Mucosa of descending colon (tissue), 3 donors: Measurements from ENCODE around the gene EXOC2. TPM values are rescaled to one million over a fixed set of nuclear protein-coding genes. Genes with fewer than 3 reads are reported as not detected.
A peak's percentile ranks its signal among the peaks of the same experiment; 100 is the strongest.

Experiments used
- ATAC-seq: fragments of 200-7000 bp; cut with Tn5 transposase; one replicate; pipeline ENCODE4 v1.9.1; 2020; ENCODE audit warnings: mild to moderate bottlenecking, moderate library complexity
- DNase-seq, 3 donors: peaks; one replicate each; pipeline ENCODE4 v3.0.0-alpha.2; 2020
- H3K36me3 ChIP-seq: fragments of 200-600 bp; one replicate; pipeline ENCODE4 v1.8.0; 2021; ENCODE audit warnings: low read depth, mild to moderate bottlenecking
- H3K4me1 ChIP-seq: fragments of 200-600 bp; one replicate; pipeline ENCODE4 v1.8.0; 2021; ENCODE audit warnings: low read depth, mild to moderate bottlenecking
- H3K4me3 ChIP-seq: fragments of 200-600 bp; one replicate; pipeline ENCODE4 v1.8.0; 2021; ENCODE audit warnings: mild to moderate bottlenecking
- H3K9me3 ChIP-seq: fragments of 200-600 bp; one replicate; pipeline ENCODE4 v1.8.0; 2021; ENCODE audit warnings: mild to moderate bottlenecking
- intact Hi-C, 2 donors: fragments of 100-400 bp; cut with DNase I in 1 of 2; cut with micrococcal nuclease in 1 of 2; formaldehyde crosslinking; loops; one replicate each; pipeline versions ENCODE4 v1.11.0 to v1.11.1; 2022; cut with DNase I, micrococcal nuclease
- total RNA-seq, 3 donors: library from RNA; stranded (reverse); fragmentation: NEBNext Ultra II Directional in 2 of 3; extraction: Animal tissue kit (Norgen Biotek cat#: 25700) in 2 of 3; gene quantifications; one replicate each; pipeline versions ENCODE4 v1.2.1 to v1.2.4, GENCODE V29; 2021 to 2023
- TF ChIP-seq, protein P1 (sequence below): fragments of 200-600 bp; IDR thresholded peaks from one replicate; pipeline ENCODE4 v1.8.0; 2022; ENCODE audit warnings: antibody characterized with exemption, mild to moderate bottlenecking
- donor health status: DM: no; HTN: no; CAD: no; lungs with moderate emphysema.
- donor health status: DM: no; HTN: no; CAD: no.
- donor health status: DM: no; HTN: yes; CAD: no.

The EXOC2 gene
- total RNA-seq, 3 donors from 2014 or later, result 13.1 to 20.9 (median 17.3) TPM

DNA sequence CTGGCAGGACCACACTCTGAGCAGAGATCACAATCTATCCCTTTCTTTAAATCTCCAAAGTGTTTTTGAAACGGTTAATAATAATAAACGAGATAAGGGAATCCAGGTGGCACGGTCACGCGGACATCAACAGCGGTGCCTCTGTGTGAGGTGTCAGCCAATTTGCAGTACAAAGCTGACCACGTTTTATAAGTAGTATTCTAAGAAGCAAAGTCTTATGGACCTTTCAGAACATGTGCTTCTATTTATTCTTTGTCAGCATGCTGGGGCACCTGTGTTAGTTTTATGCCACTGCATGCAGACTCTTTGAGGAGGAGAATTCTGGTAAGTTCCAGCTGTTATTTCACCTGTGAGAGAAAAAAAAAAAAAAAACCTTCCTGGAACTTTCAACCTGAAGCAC, 39.0 kb upstream of the EXOC2 start:
- TF ChIP-seq, protein P1, sequence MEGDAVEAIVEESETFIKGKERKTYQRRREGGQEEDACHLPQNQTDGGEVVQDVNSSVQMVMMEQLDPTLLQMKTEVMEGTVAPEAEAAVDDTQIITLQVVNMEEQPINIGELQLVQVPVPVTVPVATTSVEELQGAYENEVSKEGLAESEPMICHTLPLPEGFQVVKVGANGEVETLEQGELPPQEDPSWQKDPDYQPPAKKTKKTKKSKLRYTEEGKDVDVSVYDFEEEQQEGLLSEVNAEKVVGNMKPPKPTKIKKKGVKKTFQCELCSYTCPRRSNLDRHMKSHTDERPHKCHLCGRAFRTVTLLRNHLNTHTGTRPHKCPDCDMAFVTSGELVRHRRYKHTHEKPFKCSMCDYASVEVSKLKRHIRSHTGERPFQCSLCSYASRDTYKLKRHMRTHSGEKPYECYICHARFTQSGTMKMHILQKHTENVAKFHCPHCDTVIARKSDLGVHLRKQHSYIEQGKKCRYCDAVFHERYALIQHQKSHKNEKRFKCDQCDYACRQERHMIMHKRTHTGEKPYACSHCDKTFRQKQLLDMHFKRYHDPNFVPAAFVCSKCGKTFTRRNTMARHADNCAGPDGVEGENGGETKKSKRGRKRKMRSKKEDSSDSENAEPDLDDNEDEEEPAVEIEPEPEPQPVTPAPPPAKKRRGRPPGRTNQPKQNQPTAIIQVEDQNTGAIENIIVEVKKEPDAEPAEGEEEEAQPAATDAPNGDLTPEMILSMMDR, result no peak

DNA sequence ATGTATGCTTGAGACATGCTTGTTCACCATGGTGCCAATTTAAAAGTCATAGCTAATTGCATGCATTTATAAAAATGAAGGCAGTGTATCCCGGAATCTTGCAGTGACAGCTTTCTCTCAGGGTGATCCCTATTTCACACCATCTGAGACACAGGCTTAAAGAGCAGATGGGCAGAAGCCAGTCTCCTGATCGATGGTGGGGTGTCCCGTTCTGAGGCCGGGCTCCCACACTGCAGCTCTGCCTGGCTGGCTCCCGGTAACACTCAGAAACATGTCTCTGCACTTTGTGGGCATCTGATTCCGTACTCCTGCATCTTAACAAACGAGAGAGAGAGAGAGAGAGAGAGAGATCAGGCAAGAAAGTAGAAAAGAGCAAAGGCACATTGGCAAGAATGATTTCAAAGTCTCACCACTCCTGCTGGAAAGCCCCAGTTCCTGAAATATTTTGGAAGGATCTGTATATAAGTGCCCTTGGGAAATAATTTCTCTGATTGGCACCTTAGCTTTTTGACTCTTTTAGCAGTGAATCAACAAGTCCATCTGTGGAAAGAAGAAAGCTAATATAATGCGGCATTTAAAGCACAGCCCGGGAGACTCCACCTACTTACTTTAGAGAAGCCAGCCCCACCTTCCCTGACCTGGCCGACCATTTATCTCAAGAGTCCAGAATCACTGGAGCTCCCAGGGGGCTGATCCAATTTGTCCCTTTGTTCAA, 36.8 kb upstream of the EXOC2 start:
- Histone ChIP-seq H3K4me1 (no peaks in the 10 kb centered on the region), H3K4me3 (no peak overlapping the region), H3K36me3 (no peaks in the 10 kb centered on the region), H3K9me3 (no peaks in the 10 kb centered on the region)
- TF ChIP-seq, protein P1, result no peak
- intact Hi-C loops, result no loop called here
- DNase-seq (no peak), ATAC-seq (no peak)

More for the DNA sequence above, 39.0 kb upstream of the EXOC2 start:
- ATAC-seq, result no peak
- intact Hi-C loops, result no loop called here
- Histone ChIP-seq H3K4me1 (no peaks in the 10 kb centered on the region), H3K4me3 (no peak overlapping the region), H3K9me3 (no peaks in the 10 kb centered on the region), H3K36me3 (no peaks in the 10 kb centered on the region)
- no peak for DNase-seq

DNA sequence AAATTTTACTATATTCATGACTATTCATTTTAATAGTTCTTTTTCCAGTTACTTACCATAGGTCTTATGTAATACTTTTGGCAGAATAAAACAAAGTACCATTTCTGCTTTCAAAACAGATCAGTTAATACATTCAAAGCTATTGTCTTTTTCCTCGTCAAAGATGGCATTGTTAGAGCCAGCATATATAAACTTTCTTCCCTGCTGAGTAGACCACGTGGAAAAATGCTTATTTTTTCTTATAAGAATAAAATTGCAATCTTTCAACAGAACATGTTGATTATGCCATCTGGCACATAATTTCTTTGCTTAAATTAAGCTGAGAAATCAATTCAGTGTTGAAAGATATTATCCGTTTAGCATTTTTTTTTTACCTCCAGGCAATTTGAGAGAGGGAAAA, 34.9 kb upstream of the EXOC2 start:
- Histone ChIP-seq H3K4me1 (no peaks in the 10 kb centered on the region), H3K36me3 (no peaks in the 10 kb centered on the region), H3K4me3 (no peak overlapping the region), H3K9me3 (no peaks in the 10 kb centered on the region)
- TF ChIP-seq, protein P1, result no peak
- DNase-seq, result no peak
- intact Hi-C loops, result no loop called here
- no peak for ATAC-seq

DNA sequence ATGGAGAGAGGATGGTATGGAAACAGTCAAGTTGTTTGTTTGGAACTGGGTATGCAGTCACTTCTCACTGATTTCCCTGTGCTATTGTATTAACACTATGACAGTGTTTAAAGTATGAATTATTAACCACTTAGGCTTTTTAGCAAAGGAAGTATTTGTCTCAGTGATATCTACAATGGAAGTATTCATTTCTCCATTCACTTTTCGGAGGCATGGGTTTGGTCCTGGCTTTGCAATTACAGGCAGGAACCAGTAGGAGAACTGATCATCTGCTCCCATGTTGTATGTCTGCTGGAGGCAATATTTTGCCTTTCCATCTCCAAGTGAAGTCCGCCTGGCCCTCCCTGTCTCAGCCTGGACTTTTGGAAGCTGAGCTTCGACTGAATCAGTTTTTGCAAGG, 30.6 kb upstream of the EXOC2 start:
- DNase-seq (no peak), ATAC-seq (no peak)
- H3K4me3 ChIP-seq, result no peak overlapping the region
- no peaks in the 10 kb centered on the region for H3K4me1 ChIP-seq
- no peaks in the 10 kb centered on the region for H3K36me3 ChIP-seq
- intact Hi-C loops, result no loop called here
- TF ChIP-seq, protein P1, result no peak
- no peaks in the 10 kb centered on the region for H3K9me3 ChIP-seq

DNA sequence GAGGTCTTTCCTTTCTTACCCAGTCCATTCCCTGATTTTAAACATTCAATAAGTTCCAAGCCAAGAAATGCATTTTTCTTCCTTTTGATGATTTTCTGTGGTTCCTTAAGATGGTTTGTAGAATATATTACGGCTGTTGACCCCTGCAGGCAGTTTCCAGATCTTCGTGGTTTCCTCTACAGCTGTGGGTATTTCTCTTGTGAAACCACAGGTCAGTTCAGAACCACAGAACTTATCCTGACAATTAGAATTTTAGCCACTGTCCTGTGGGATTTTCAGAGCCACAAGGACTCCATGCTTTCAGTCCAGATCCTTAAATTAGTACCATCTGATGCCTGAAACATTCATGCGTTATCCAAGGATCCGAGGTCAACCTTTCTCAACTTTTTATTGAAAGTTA, 29.7 kb upstream of the EXOC2 start:
- no peaks in the 10 kb centered on the region for H3K36me3 ChIP-seq
- peak; percentile 13 for ATAC-seq
- TF ChIP-seq, protein P1, result no peak
- H3K4me3 ChIP-seq, result no peak overlapping the region
- H3K9me3 ChIP-seq, result no peaks in the 10 kb centered on the region
- no peaks in the 10 kb centered on the region for H3K4me1 ChIP-seq
- no peak for DNase-seq
- intact Hi-C loops, result no loop called here
